HG03159 (cell line): Measurements from ENCODE around the gene ENTR1.

Experiments used
- ATAC-seq: cut with Tn5 transposase; IDR thresholded peaks from one replicate; pipeline ENCODE4 v1.9.1; 2021; ENCODE audit warnings: mild to moderate bottlenecking, moderate library complexity; ENCODE audit not compliant: unreplicated experiment

The ENTR1 gene

DNA sequence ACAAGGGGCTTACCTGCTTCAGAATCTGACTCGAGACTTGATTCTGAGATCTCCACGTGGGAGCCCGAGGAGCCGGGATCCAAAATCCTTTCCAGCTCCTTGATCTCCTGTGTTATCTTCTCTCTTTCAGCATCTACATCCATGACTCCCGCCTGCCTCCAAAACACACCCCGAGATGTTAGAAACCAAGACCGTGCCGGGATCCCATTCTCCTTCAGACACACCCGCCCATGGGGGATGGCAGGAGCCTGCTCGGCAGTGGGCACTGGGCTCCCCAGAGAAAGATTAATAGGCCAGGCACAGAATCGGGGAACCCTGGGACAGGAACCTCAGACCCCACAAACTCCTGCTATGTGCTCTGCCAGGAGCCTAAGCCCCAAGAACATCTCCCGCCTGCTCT is 12.1 kb downstream of the ENTR1 start:
- no peak for ATAC-seq

- ATAC-seq = no peak
Observed at GRCh38 chr9:136397643-136398042, 12.8 kb downstream of the ENTR1 start.

- no peak for ATAC-seq
Observed at GRCh38 chr9:136396219-136396515, 14.2 kb downstream of the ENTR1 start.

GRCh38 chr9:136395345-136396218 is 14.8 kb downstream of the ENTR1 start:
- no peak for ATAC-seq

DNA sequence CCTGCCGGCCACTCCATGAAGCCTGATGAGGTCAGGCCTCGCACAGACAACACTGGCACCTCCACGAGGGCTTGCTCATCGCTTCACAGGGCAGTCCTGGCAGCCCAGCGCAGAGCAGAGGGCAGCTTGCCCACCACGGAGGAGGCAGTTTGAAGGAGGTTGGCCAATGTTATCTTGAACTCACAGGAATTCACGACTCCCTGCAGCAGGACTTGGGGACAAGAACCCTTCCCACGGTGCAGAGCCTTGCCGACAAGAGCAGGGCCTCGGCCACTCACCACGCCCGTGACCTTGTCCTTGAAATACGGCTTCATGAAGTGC is 15.4 kb downstream of the ENTR1 start:
- no peak for ATAC-seq

- no peak for ATAC-seq
Observed at GRCh38 chr9:136394312-136395019, 15.9 kb downstream of the ENTR1 start.

- no peak for ATAC-seq
Observed at GRCh38 chr9:136393531-136393930, 16.9 kb downstream of the ENTR1 start.

DNA sequence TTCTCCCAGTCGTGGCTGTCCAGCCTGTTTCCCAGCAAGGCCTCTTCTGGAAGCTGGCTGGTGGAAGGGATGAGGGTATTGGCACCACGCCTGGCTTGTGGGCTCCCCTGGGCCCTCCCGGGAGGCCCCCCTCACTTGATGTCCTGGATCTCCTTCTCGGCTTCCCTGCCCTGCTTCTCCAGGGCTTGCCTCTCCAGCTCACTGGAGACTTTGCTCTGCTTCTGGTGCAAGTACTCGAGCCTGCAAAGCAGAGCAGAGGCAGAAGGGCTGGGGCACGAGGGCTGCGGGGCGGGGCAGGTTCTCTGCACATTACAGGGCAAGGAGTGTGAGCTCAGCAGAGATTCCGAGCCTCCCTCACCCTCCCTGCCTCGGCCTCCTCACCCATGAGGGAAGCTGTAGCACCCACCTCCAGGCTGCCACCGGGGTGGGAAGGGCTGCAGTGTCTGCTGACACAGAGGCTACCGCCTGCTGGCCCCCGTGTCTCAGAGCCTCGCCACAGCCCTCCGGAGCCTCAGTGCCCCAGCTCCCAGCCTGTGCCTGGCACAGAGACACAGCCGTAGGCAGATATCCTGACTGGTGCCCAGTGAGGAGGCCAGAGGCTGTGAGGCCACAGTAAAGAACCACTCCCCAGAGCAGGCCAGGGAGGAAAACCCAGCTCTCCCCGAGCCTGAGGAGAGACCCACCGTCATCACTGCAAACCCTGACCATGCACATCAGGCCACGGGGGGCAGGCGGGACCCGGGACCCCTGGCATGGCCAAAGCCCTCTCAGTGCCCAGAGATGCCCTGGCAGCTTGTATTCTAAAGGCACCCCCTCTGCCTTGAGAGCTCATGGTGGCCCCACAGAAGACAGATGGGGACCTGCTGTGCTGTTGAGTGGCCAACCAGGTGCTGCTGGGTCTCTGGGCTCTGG is 17.6 kb downstream of the ENTR1 start:
- no peak for ATAC-seq

DNA sequence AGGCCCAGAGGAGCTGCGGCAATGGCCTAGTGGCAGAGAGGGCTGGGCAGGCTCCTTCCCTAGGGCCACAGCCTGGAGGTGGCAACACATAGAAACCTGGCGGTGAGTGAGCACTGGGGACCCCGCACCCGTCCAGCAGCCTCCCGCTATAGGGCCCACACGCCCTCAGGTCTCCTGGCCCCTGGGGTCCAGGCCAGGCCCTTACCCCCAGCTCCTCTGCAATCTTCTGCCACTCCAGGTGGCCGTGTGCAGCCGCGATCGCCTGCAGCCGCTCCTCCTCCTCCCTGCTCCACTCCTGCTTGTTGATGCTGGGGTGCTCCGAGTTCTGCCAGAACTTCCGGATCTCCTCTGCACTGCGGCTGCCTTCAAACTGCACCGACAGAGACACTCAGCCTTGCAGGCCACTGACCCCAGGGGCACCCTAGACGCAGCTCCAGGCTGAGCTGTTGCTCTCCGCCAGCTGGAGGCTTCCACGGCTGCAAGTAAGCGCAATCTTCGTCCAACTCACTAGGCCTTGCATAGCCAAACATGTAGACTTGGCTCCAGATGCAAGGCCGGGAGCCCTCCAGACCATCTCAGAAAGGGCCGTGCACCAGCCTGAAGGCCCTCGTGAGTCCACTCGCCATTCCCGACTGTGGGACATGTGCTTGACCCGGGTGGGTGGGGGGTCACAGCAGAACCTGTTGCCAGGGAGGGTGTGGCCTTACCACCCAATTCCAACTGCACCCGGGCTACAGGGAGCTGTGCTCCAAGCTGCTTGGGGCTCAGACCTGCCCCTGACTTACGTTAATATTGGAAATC is 18.5 kb downstream of the ENTR1 start:
- no peak for ATAC-seq

GRCh38 chr9:136389396-136389795 is 21.0 kb downstream of the ENTR1 start:
- no peak for ATAC-seq

GRCh38 chr9:136387217-136387616 is 23.2 kb downstream of the ENTR1 start:
- ATAC-seq = no peak

GRCh38 chr9:136386018-136386417 is 24.4 kb downstream of the ENTR1 start:
- ATAC-seq = no peak

DNA sequence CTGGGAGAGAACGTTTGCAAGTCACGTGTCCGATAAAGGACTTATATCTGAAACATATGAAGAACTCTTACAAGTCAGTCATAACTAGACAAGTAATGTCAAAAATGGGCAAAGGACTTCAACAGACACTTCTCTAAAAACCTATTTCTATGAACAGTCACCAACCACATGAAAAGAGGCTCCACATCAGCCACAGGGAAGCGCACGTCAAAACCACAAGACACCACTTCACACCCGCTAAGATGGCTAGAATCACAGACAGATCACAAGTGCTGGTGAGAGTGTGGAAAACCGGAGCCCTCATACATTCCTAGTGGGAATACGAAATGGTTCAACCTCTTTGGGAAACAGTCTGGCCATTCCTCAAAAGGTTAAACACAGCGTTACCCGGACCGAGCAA is 25.4 kb downstream of the ENTR1 start:
- ATAC-seq = no peak

DNA sequence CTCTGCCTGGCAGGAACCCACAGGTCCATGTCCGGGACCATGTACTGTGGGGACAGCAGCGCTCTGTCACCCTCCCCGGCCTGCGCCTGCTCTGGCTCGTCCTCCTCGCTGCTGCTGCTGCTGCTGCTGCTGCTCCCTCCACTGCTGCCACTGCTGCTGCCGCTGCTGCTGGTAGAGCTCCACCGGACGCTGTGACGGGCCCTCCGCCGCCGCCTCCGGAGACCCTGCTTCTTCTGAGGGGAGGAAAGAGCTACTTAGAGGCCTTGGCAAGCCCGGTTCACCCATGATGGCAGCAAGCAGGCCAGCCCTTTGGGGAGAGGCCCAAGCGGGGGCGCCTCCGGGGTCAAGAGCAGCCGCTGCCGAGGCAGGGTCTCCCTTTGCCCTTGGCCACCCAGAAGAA is 27.0 kb downstream of the ENTR1 start:
- no peak for ATAC-seq

GRCh38 chr9:136381966-136382513 is 28.4 kb downstream of the ENTR1 start:
- no peak for ATAC-seq

DNA sequence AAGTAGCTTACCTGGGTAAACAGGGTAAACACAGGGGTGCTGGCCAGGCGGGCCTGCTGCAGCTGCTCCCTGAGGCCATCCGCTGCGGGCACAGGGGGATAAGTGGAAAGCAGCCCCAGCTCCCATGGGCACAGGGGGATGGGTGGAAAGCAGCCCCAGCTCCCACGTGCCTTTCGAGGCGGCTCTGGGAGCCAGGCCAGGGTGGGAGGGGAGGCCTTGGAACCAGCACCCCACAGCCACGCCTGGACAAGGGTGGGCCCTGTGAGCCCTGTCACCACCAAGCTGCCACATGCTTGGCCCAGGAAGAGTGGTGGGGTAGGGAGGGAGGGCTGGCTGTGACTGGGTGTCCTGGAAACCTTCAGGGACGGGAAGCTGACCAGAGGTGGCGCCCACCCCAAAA is 29.1 kb downstream of the ENTR1 start:
- ATAC-seq = no peak

DNA sequence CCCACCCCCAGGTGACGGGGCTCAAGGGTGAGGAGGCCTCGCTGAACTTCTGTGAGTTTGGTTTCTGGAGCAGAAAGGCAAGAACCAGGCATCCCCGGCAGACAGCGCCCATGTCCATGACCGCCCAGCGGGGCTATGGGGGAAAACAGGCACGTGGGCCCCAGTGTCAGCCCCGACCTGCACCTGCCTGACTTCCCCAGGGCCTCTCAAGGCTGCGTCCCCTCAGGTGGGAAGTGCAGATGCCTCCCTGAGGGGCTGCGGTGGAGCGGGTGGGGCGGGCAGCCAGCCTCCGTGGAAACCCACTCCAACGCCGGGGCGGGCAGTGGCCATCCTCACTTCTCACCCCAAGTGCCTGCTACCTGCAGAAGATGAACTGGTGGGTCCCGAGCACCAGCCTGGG is 30.0 kb downstream of the ENTR1 start:
- ATAC-seq = no peak

- ATAC-seq = no peak
Observed at GRCh38 chr9:136379891-136380290, 30.5 kb downstream of the ENTR1 start.

DNA sequence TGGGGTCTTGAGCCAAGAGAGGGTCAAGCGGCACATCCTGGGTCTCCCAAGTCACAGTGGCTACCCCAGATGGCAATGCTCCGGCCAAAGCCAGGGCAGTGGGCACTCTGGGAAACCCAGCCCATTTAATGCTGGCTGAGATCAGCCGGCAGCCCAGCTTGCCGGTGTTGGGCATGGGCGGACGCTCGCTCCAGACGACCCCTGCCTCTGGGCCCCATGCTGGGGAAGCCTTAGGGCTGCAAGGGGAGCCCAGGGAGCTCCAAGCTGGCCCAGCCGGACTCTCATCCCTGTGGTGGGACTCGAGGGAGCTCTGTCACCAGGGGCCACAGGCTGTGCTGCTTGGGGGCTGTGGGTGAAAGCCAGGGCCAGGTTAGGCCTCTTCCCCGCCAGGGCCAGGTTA is 31.0 kb downstream of the ENTR1 start:
- no peak for ATAC-seq

DNA sequence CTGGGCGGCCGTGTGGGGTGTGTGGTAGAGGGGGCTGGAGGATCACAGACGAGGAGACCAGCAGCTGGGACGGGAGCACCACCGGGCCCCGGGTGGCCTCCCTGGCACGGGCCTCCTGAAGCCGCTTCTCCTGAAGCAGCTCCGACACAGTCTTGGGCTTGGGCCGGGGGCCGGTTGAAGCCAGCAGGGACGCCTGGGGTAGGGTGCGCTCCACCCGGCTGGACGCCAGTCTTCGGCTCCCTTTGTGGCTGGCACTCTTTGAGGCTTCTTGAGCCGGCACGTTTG is 31.5 kb downstream of the ENTR1 start:
- ATAC-seq = no peak
